Loucy (cell line): Measurements from ENCODE around the gene CARD6.

Experiments used
- CTCF ChIP-seq: fragments of 200-600 bp; sonication (generic); conservative IDR thresholded peaks from 2 replicates; pipeline ENCODE4 v1.5.1; 2014; ENCODE audit warnings: mild to moderate bottlenecking, antibody characterized with exemption, low read length
- EZH2phosphoT487 ChIP-seq: fragments of 200-600 bp; IDR thresholded peaks from 2 replicates; pipeline ENCODE4 v1.6.1; 2018; ENCODE audit warnings: antibody characterized with exemption, mild to moderate bottlenecking, moderate library complexity, borderline replicate concordance

- TF ChIP-seq CTCF (no peak), EZH2phosphoT487 (no peak)
Observed at GRCh38 chr5:40828021-40828631, 13.0 kb upstream of the CARD6 start.
